ENCODE measurements around the gene EYS. TPM values are rescaled to one million over a fixed set of nuclear protein-coding genes. Genes with fewer than 3 reads are reported as not detected.
A peak's percentile ranks its signal among the peaks of the same experiment; 100 is the strongest.

Gene EYS
- total and polyA plus RNA-seq, 2 of the 13 experiments (the other 11 are each of a cell fraction or from before 2014, with no cell fraction given): 0.04 to 0.07 TPM

GRCh38 chr6:65285275-65285674, 421.8 kb downstream of the EYS start:
- H3K27me3 ChIP-seq (ENCODE audit: control insufficient read depth in 1 of 2, insufficient read depth in 2 of 2, low read length in 2 of 2): no peaks in the 10 kb centered on the region
- no peaks in the 10 kb centered on the region for H3K9me3 ChIP-seq (ENCODE audit: low read length)
- no peaks in the 10 kb centered on the region for H3K4me1 ChIP-seq (ENCODE audit: insufficient read depth, low read length)
- H3K27ac ChIP-seq (ENCODE audit: extremely low read length, insufficient read depth, low read length): no peak overlapping the region
- no peak overlapping the region for H3K4me2 ChIP-seq (ENCODE audit: low read depth, low read length)
- H3K4me3 ChIP-seq (replicated peaks in 1 of 3; ENCODE audit: insufficient read depth in 1 of 3, low read depth in 2 of 3, low read length in 3 of 3): no peak overlapping the region
- H4K20me1 ChIP-seq (ENCODE audit: insufficient read depth, low read length): no peaks in the 10 kb centered on the region
- FAIRE-seq: no peak
- H3K9ac ChIP-seq (ENCODE audit: insufficient read depth, low read depth, low read length): no peak overlapping the region
- no peak for TF ChIP-seq MBNL3 (CRISPR knock-in tag; conservative IDR thresholded peaks at IDR 0.05)
- peak; percentile 62 to 89 for TF ChIP-seq MAFK (conservative IDR thresholded peaks at IDR 0.05 in 1 of 2, IDR thresholded peaks at IDR 0.05 in 1 of 2; ENCODE audit: low read length in 2 of 2)
- TF ChIP-seq ZNF432 (CRISPR knock-in tag; IDR thresholded peaks at IDR 0.05; ENCODE audit: borderline replicate concordance): no peak
- TF ChIP-seq SOX13 (IDR thresholded peaks at IDR 0.05): no peak
- TF ChIP-seq SOX13 (CRISPR knock-in tag; conservative IDR thresholded peaks at IDR 0.05 in 1 of 2, IDR thresholded peaks at IDR 0.05 in 1 of 2): no peak
- TF ChIP-seq FOXM1 (CRISPR knock-in tag; IDR thresholded peaks at IDR 0.05): no peak
- TF ChIP-seq MAFF (IDR thresholded peaks at IDR 0.05; ENCODE audit: low read depth, low read length): peak; percentile 80
- no peak for TF ChIP-seq ZNF558 (CRISPR knock-in tag; IDR thresholded peaks at IDR 0.05; ENCODE audit: borderline replicate concordance)
- no peak for TF ChIP-seq FOSL2 (CRISPR knock-in tag; IDR thresholded peaks at IDR 0.05)
- H2AFZ ChIP-seq (ENCODE audit: low read length): no peak overlapping the region
- intact Hi-C loops (cut with micrococcal nuclease; ENCODE audit: unreplicated experiment): no loop called here
- CTCF ChIA-PET (ENCODE audit: low intra/inter-chr PET ratio, low total read pairs): no interaction called here
- H3K36me3 ChIP-seq (replicated peaks in 1 of 2; ENCODE audit: control insufficient read depth in 1 of 2, insufficient read depth in 2 of 2, low read length in 2 of 2): no peaks in the 10 kb centered on the region
- in situ Hi-C loops (cut with HindIII; ENCODE audit: extremely low pct_ligation_motif_present, low pct_unique_long_range_greater_than_20kb): no loop called here
- no TSS peak for BruUV-seq (replicated peaks)
- no peak for DNase-seq (ENCODE audit: low spot score)
- POLR2A ChIA-PET: no interaction called here
- H3K79me2 ChIP-seq (ENCODE audit: insufficient read depth, low read length): no peaks in the 10 kb centered on the region
- ATAC-seq: no peak

- CTCF ChIA-PET (ENCODE audit: low intra/inter-chr PET ratio, low total read pairs): no interaction called here
- H3K27me3 ChIP-seq (ENCODE audit: control insufficient read depth in 1 of 2, insufficient read depth in 2 of 2, low read length in 2 of 2): no peaks in the 10 kb centered on the region
- no peaks in the 10 kb centered on the region for H3K79me2 ChIP-seq (ENCODE audit: insufficient read depth, low read length)
- ATAC-seq: peak; percentile 68; the same call in 2 of the 3 replicates
- no peak overlapping the region for H2AFZ ChIP-seq (ENCODE audit: low read length)
- in situ Hi-C loops (cut with HindIII; ENCODE audit: extremely low pct_ligation_motif_present, low pct_unique_long_range_greater_than_20kb): no loop called here
- BruUV-seq (replicated peaks): no TSS peak
- no peaks in the 10 kb centered on the region for H3K4me1 ChIP-seq (ENCODE audit: insufficient read depth, low read length)
- intact Hi-C loops (cut with micrococcal nuclease; ENCODE audit: unreplicated experiment): no loop called here
- POLR2A ChIA-PET: no interaction called here
- no peak for FAIRE-seq
- no peak overlapping the region for H3K27ac ChIP-seq (ENCODE audit: extremely low read length, insufficient read depth, low read length)
- H3K4me2 ChIP-seq (ENCODE audit: low read depth, low read length): no peak overlapping the region
- H4K20me1 ChIP-seq (ENCODE audit: insufficient read depth, low read length): no peaks in the 10 kb centered on the region
- H3K36me3 ChIP-seq (replicated peaks in 1 of 2; ENCODE audit: control insufficient read depth in 1 of 2, insufficient read depth in 2 of 2, low read length in 2 of 2): no peaks in the 10 kb centered on the region
- DNase-seq (ENCODE audit: low spot score): no peak
- no peak overlapping the region for H3K9ac ChIP-seq (ENCODE audit: insufficient read depth, low read depth, low read length)
- H3K4me3 ChIP-seq (replicated peaks in 1 of 3; ENCODE audit: insufficient read depth in 1 of 3, low read depth in 2 of 3, low read length in 3 of 3): no peak overlapping the region
- WGBS (ENCODE audit: low lambda C conversion rate): 0% methylated on average over 3 of the region's 3 CpGs
- H3K9me3 ChIP-seq (ENCODE audit: low read length): no peaks in the 10 kb centered on the region
- TF ChIP-seq BORCS8-MEF2B (CRISPR knock-in tag; IDR thresholded peaks at IDR 0.05) (no peak), DMTF1 (CRISPR knock-in tag; IDR thresholded peaks at IDR 0.05) (no peak), THAP11 (CRISPR knock-in tag; IDR thresholded peaks at IDR 0.05) (no peak), ZNF644 (CRISPR knock-in tag; IDR thresholded peaks at IDR 0.05; ENCODE audit: low read depth) (no peak), SOX6 (IDR thresholded peaks at IDR 0.05) (no peak), SOX6 (CRISPR knock-in tag; IDR thresholded peaks at IDR 0.05) (no peak), CCDC6 (CRISPR knock-in tag; IDR thresholded peaks at IDR 0.05) (no peak), ZFP37 (CRISPR knock-in tag; IDR thresholded peaks at IDR 0.05; ENCODE audit: borderline replicate concordance) (no peak), ZNF496 (CRISPR knock-in tag; IDR thresholded peaks at IDR 0.05; ENCODE audit: insufficient replicate concordance) (no peak), KDM2A (CRISPR knock-in tag; IDR thresholded peaks at IDR 0.05; ENCODE audit: borderline replicate concordance, low read depth) (no peak)
Measured at GRCh38 chr6:65280060-65280459, 427.0 kb downstream of the EYS start.

Data from HepG2 (cell line).